Bronchial epithelial cell (primary cell): ENCODE results near the gene RAPGEF3. TPM values are rescaled to one million over a fixed set of nuclear protein-coding genes. Genes with fewer than 3 reads are reported as not detected.

Experiments used
- DNase-seq: peaks from one replicate; pipeline ENCODE4 v3.0.0-alpha.2; 2010; ENCODE audit warnings: low read depth
- FAIRE-seq: peaks from 2 replicates; lab custom pipeline; 2011; peaks lifted over from hg19 to GRCh38; lab: Jason Lieb, UNC
- H3K27me3 ChIP-seq: 2 replicates; pipeline ENCODE4 v1.5.1; 2011; ENCODE audit warnings: low read length; ENCODE audit not compliant: control insufficient read depth, insufficient read depth
- H3K36me3 ChIP-seq: 2 replicates; pipeline ENCODE4 v1.5.1; 2011; ENCODE audit warnings: low read length; ENCODE audit not compliant: control insufficient read depth, insufficient read depth
- H3K4me3 ChIP-seq: 2 replicates; pipeline ENCODE4 v1.5.1; 2011; ENCODE audit warnings: mild to moderate bottlenecking, low read depth, low read length, control low read depth
- total RNA-seq: library from RNA; depleted of rRNA; stranded (reverse); fragments of >200 nt; gene quantifications from 2 replicates; pipeline ENCODE4 v1.2.1, GENCODE V29; 2014
- TF ChIP-seq, protein P1 (sequence below): IDR thresholded peaks from 2 replicates; pipeline ENCODE4 v1.5.1; 2011; ENCODE audit warnings: mild to moderate bottlenecking, moderate library complexity, low read length, control low read depth, inconsistent platforms; ENCODE audit not compliant: insufficient read depth, severe bottlenecking

RAPGEF3 gene
- total RNA-seq, 1 donor from 2014 or later: 3.9 TPM

DNA sequence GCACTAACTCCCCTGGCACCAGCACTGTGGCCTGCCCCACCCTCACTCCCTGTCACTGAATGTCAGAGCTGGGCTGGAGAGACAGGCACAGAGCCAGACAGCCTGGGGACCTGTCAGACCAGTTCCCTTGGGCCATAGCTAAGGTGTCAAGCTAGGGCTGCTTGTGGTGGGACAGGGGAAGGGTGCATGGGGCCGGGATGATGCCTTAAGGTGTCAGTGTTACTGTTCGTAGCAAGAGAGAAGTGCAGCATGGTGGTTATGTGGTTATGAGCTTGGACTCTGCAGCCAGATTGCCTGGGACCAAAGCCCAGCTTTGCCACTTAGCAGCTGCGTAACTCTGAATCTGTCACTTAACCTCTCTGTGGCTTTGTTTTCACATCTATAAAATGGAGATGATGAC lies 3.8 kb downstream of the RAPGEF3 start:
- no peaks in the 10 kb centered on the region for H3K36me3 ChIP-seq
- no peaks in the 10 kb centered on the region for H3K27me3 ChIP-seq
- no peak overlapping the region for H3K4me3 ChIP-seq
- TF ChIP-seq, protein P1, sequence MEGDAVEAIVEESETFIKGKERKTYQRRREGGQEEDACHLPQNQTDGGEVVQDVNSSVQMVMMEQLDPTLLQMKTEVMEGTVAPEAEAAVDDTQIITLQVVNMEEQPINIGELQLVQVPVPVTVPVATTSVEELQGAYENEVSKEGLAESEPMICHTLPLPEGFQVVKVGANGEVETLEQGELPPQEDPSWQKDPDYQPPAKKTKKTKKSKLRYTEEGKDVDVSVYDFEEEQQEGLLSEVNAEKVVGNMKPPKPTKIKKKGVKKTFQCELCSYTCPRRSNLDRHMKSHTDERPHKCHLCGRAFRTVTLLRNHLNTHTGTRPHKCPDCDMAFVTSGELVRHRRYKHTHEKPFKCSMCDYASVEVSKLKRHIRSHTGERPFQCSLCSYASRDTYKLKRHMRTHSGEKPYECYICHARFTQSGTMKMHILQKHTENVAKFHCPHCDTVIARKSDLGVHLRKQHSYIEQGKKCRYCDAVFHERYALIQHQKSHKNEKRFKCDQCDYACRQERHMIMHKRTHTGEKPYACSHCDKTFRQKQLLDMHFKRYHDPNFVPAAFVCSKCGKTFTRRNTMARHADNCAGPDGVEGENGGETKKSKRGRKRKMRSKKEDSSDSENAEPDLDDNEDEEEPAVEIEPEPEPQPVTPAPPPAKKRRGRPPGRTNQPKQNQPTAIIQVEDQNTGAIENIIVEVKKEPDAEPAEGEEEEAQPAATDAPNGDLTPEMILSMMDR: no peak
- FAIRE-seq (no peak), DNase-seq (no peak)

DNA sequence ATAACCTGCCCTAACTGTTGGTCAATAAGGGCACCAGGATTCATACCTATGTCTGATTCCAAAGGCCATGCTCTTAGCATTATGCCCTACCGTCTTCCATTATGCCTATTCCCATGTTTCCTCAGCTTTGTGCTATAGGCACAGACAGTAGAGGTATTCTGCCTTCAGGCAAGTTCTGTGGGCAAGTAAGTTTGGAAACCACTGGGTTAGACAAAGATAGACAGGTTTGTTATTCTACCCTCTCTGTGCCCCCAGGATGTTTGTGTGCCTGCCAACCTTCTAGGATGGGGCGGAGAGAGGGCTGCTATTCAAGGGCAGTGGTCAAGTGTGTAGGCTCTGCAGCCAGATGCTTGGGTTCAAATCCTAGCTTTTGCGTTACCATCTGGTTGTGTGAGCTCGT lies 4.6 kb downstream of the RAPGEF3 start:
- H3K36me3 ChIP-seq: no peaks in the 10 kb centered on the region
- no peaks in the 10 kb centered on the region for H3K27me3 ChIP-seq
- TF ChIP-seq, protein P1: no peak
- FAIRE-seq (no peak), DNase-seq (peak; percentile 55)
- no peak overlapping the region for H3K4me3 ChIP-seq

DNA sequence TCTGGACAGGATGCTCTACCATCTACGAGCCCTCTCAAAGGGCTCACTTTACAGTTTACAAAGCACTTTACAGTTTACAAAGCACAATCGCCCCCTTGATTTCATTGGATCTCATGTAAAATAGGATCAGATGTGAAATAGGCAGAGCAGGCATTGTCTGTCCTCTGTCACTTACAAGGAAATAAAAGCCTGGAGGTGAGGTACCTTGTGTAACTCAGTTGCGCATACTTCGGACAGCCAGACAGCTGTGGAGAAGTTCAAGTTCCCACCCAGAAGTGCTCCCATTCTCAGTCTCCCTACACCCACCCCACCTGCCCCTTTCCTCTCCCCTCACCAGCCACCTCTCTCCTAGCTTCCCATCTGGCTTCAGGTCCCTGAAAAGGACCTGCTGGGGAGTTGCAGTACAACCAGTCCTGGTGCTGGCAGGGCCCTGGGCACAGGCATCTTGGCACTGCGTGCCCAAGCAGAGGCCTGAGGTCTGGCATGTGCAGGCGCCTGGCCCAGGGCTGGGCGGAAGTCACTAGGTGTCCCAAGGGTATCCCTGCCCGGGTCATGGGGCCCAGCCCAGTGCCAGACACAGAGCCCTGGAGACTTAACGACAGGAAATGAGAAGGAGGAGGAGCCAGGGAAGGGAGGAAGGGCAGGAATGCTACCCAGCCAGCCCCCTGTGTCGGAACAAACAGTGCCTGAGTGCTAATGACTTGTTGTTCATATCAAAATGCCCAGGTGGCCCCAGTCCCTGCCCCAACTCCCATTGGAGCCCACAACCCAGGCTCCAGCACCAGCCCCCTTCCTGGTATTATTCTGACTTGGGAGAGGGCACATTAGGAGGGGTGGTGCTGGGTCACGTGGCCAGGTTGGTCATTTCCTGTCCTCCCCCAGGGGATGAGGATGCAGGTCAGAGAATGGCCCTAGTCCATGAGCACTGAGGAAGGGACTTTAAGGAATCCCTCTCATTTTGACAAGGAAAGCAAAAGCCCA lies 5.4 kb downstream of the RAPGEF3 start:
- FAIRE-seq (peak; percentile 32), DNase-seq (peak; percentile 64)
- H3K4me3 ChIP-seq: no peak overlapping the region
- TF ChIP-seq, protein P1: no peak
- H3K27me3 ChIP-seq: no peaks in the 10 kb centered on the region
- no peaks in the 10 kb centered on the region for H3K36me3 ChIP-seq

DNA sequence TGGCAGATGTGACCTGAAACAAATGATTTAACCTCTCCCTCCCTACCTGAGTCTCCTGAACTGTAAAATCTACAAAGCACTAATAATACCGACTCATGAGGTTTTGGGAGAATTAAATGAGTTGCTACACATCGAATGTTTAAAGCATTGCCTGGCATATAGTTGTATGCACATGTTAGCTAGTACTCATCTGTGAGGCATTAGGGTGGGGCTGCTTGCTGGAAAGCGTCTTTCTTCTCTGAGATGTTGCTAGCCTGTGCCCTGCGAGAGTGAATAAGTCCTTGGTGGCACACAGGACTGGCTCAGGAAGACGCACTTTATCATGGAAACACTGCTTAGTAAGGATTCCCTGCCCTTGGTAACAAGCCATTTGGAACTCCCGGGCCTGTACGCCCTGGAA lies 6.1 kb downstream of the RAPGEF3 start:
- peak; percentile 95 for FAIRE-seq
- DNase-seq: peak; percentile 94

DNA sequence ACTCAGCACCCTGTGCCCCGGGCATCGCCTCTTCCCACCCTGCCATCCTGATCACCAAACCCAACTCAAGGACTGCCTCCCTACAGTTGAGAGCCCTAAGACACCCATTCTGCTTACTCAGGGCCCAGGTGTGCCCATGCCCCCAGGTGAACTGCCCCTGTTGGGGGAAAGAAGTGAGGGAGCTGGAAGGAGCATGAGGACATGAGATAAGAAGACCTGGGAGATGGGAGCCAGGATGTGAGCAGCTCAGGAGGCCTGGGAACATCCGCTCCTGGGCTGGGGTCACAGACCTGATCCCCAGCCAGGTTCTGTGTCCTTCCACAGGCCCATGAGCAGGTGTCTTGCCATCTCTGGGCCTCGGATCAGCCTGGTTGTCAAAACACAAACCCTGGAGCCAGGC lies 6.6 kb downstream of the RAPGEF3 start:
- FAIRE-seq (no peak), DNase-seq (no peak)
- no peaks in the 10 kb centered on the region for H3K36me3 ChIP-seq
- H3K27me3 ChIP-seq: no peaks in the 10 kb centered on the region
- TF ChIP-seq, protein P1: no peak
- H3K4me3 ChIP-seq: no peak overlapping the region

More for the DNA sequence above, 6.1 kb downstream of the RAPGEF3 start:
- Histone ChIP-seq H3K4me3 (no peak overlapping the region), H3K36me3 (no peaks in the 10 kb centered on the region), H3K27me3 (no peaks in the 10 kb centered on the region)
- TF ChIP-seq, protein P1: no peak
